Measurements from ENCODE around the gene TUBA8. TPM values are rescaled to one million over a fixed set of nuclear protein-coding genes. Genes with fewer than 3 reads are reported as not detected.

The TUBA8 gene
- total and polyA plus RNA-seq, 2 donors from 2014 or later: 1.1 to 5.9 TPM

DNA sequence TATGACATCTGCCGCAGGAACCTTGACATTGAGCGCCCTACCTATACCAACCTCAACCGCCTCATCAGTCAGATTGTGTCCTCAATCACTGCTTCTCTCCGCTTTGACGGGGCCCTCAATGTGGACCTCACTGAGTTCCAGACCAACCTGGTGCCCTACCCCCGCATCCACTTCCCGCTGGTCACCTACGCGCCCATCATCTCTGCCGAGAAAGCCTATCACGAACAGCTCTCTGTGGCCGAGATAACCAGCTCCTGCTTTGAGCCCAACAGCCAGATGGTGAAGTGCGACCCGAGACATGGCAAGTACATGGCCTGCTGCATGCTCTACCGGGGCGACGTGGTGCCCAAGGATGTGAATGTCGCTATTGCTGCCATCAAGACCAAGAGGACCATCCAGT, 16.0 kb downstream of the TUBA8 start:
- FAIRE-seq: no peak
- DNase-seq: no peak
- no peak overlapping the region for H3K4me3 ChIP-seq (ENCODE audit: low read length in 3 of 3)
- no peak overlapping the region for H3K27ac ChIP-seq (ENCODE audit: low read depth in 2 of 2, low read length in 2 of 2)
- intact Hi-C loops (cut with DNase I): no loop called here
- H3K9ac ChIP-seq (ENCODE audit: low read length in 3 of 3): no peak overlapping the region
- H3K36me3 ChIP-seq (ENCODE audit: control insufficient read depth in 2 of 3, insufficient read depth in 3 of 3, low read length in 3 of 3): peaks cover 0 to 7% (median 2%) of the 10 kb centered on the region in 3 donors
- no peaks in the 10 kb centered on the region for H3K4me1 ChIP-seq (ENCODE audit: control insufficient read depth in 2 of 3, insufficient read depth in 2 of 3, low read depth in 1 of 3, low read length in 3 of 3)
- no peaks in the 10 kb centered on the region for H3K9me3 ChIP-seq (ENCODE audit: control insufficient read depth in 2 of 3, insufficient read depth in 1 of 3, low read length in 3 of 3)
- TF ChIP-seq, protein P1, sequence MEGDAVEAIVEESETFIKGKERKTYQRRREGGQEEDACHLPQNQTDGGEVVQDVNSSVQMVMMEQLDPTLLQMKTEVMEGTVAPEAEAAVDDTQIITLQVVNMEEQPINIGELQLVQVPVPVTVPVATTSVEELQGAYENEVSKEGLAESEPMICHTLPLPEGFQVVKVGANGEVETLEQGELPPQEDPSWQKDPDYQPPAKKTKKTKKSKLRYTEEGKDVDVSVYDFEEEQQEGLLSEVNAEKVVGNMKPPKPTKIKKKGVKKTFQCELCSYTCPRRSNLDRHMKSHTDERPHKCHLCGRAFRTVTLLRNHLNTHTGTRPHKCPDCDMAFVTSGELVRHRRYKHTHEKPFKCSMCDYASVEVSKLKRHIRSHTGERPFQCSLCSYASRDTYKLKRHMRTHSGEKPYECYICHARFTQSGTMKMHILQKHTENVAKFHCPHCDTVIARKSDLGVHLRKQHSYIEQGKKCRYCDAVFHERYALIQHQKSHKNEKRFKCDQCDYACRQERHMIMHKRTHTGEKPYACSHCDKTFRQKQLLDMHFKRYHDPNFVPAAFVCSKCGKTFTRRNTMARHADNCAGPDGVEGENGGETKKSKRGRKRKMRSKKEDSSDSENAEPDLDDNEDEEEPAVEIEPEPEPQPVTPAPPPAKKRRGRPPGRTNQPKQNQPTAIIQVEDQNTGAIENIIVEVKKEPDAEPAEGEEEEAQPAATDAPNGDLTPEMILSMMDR (IDR thresholded peaks at IDR 0.05; ENCODE audit: borderline replicate concordance, extremely low read depth, insufficient read depth): no peak
- H3K27me3 ChIP-seq (ENCODE audit: control insufficient read depth, insufficient read depth, low read length): no peaks in the 10 kb centered on the region

GRCh38 chr22:18130018-18130417, 19.4 kb downstream of the TUBA8 start:
- intact Hi-C loops (cut with DNase I): no loop called here
- Histone ChIP-seq H3K4me1 (ENCODE audit: control insufficient read depth in 2 of 3, insufficient read depth in 2 of 3, low read depth in 1 of 3, low read length in 3 of 3) (no peaks in the 10 kb centered on the region), H3K9me3 (ENCODE audit: control insufficient read depth in 2 of 3, insufficient read depth in 1 of 3, low read length in 3 of 3) (no peaks in the 10 kb centered on the region), H3K36me3 (ENCODE audit: control insufficient read depth in 2 of 3, insufficient read depth in 3 of 3, low read length in 3 of 3) (peaks cover 0 to 7% (median 2%) of the 10 kb centered on the region in 3 donors), H3K4me3 (ENCODE audit: low read length in 3 of 3) (no peak overlapping the region), H3K9ac (ENCODE audit: low read length in 3 of 3) (no peak overlapping the region), H3K27ac (ENCODE audit: low read depth in 2 of 2, low read length in 2 of 2) (no peak overlapping the region), H3K27me3 (ENCODE audit: control insufficient read depth, insufficient read depth, low read length) (no peaks in the 10 kb centered on the region)
- FAIRE-seq: no peak
- DNase-seq: no peak
- TF ChIP-seq, protein P1 (IDR thresholded peaks at IDR 0.05; ENCODE audit: borderline replicate concordance, extremely low read depth, insufficient read depth): no peak

- intact Hi-C loops (cut with DNase I): no loop called here
- DNase-seq (no peak), FAIRE-seq (no peak)
- H3K4me1 ChIP-seq (ENCODE audit: control insufficient read depth in 2 of 3, insufficient read depth in 2 of 3, low read depth in 1 of 3, low read length in 3 of 3): no peaks in the 10 kb centered on the region
- peaks cover 0 to 7% (median 2%) of the 10 kb centered on the region in 3 donors for H3K36me3 ChIP-seq (ENCODE audit: control insufficient read depth in 2 of 3, insufficient read depth in 3 of 3, low read length in 3 of 3)
- no peaks in the 10 kb centered on the region for H3K9me3 ChIP-seq (ENCODE audit: control insufficient read depth in 2 of 3, insufficient read depth in 1 of 3, low read length in 3 of 3)
- TF ChIP-seq, protein P1 (IDR thresholded peaks at IDR 0.05; ENCODE audit: borderline replicate concordance, extremely low read depth, insufficient read depth): no peak
- H3K27me3 ChIP-seq (ENCODE audit: control insufficient read depth, insufficient read depth, low read length): no peaks in the 10 kb centered on the region
- H3K27ac ChIP-seq (ENCODE audit: low read depth in 2 of 2, low read length in 2 of 2): no peak overlapping the region
- H3K9ac ChIP-seq (ENCODE audit: low read length in 3 of 3): no peak overlapping the region
- no peak overlapping the region for H3K4me3 ChIP-seq (ENCODE audit: low read length in 3 of 3)
Measured at GRCh38 chr22:18130699-18131429, 20.3 kb downstream of the TUBA8 start.

Data from kidney (tissue), 14 donors.